ENCODE data around the gene KIF25. TPM values are rescaled to one million over a fixed set of nuclear protein-coding genes. Genes with fewer than 3 reads are reported as not detected.

The KIF25 gene
- total and polyA plus RNA-seq, 8 donors, result 0.31 to 0.37 (median 0.33) TPM; not detected in 5

GRCh38 chr6:168072261-168072660 lies 74.8 kb downstream of the KIF25 start:
- peaks cover 0 to 4% (median 0%) of the 10 kb centered on the region in 4 donors for H3K4me1 ChIP-seq
- H3K36me3 ChIP-seq, result no peaks in the 10 kb centered on the region
- H3K27ac ChIP-seq, result no peak overlapping the region
- intact Hi-C loops (cut with DNase I; ENCODE audit: low total_unique reads), result no loop called here
- H3K27me3 ChIP-seq, result no peaks in the 10 kb centered on the region
- no peaks in the 10 kb centered on the region for H3K9me3 ChIP-seq
- TF ChIP-seq EP300 (IDR thresholded peaks at IDR 0.05), result no peak
- TF ChIP-seq POLR2A (IDR thresholded peaks at IDR 0.05), result no peak
- no peak for TF ChIP-seq POLR2AphosphoS5 (IDR thresholded peaks at IDR 0.05)
- no peak for TF ChIP-seq CTCF (IDR thresholded peaks at IDR 0.05)
- DNase-seq, result no peak
- no peak overlapping the region for H3K4me3 ChIP-seq
- WGBS, 5 donors, result 88 to 97% (median 89%) methylated on average over 13 to 24 of the region's 24 CpGs

- no peak overlapping the region for H3K4me3 ChIP-seq
- no peaks in the 10 kb centered on the region for H3K27me3 ChIP-seq
- intact Hi-C loops (cut with DNase I; ENCODE audit: low total_unique reads), result no loop called here
- no peak for DNase-seq
- H3K4me1 ChIP-seq, result peaks cover 0 to 4% (median 0%) of the 10 kb centered on the region in 4 donors
- TF ChIP-seq POLR2A (IDR thresholded peaks at IDR 0.05) (no peak), EP300 (IDR thresholded peaks at IDR 0.05) (no peak), CTCF (IDR thresholded peaks at IDR 0.05) (no peak), POLR2AphosphoS5 (IDR thresholded peaks at IDR 0.05) (no peak)
- 64 to 75% (median 65%) methylated on average over 4 of the region's 4 CpGs for WGBS, 5 donors
- H3K27ac ChIP-seq, result no peak overlapping the region
- no peaks in the 10 kb centered on the region for H3K9me3 ChIP-seq
- no peaks in the 10 kb centered on the region for H3K36me3 ChIP-seq
These were observed 75.3 kb downstream of the KIF25 start for GRCh38 chr6:168072730-168073129.

- Histone ChIP-seq H3K9me3 (no peaks in the 10 kb centered on the region), H3K36me3 (no peaks in the 10 kb centered on the region), H3K27me3 (no peaks in the 10 kb centered on the region), H3K4me3 (no peak overlapping the region), H3K4me1 (peaks cover 4 to 10% (median 6%) of the 10 kb centered on the region in 4 donors), H3K27ac (no peak overlapping the region)
- DNase-seq, result no peak
- intact Hi-C loops (cut with DNase I; ENCODE audit: low total_unique reads), result no loop called here
- no peak for TF ChIP-seq POLR2A (IDR thresholded peaks at IDR 0.05)
- TF ChIP-seq CTCF (IDR thresholded peaks at IDR 0.05), result no peak
- TF ChIP-seq EP300 (IDR thresholded peaks at IDR 0.05), result no peak
- no peak for TF ChIP-seq POLR2AphosphoS5 (IDR thresholded peaks at IDR 0.05)
- 80 to 89% (median 83%) methylated on average over 10 to 13 of the region's 13 CpGs for WGBS, 5 donors
These were observed 76.7 kb downstream of the KIF25 start for GRCh38 chr6:168073937-168074730.

- intact Hi-C loops (cut with DNase I; ENCODE audit: low total_unique reads), result loop anchor here (5.0 kb wide), 1 partner anchor 42 kb away; no protein-coding TSS in a partner anchor
- no peak overlapping the region for H3K4me3 ChIP-seq
These were observed 77.7 kb downstream of the KIF25 start for GRCh38 chr6:168075216-168075615.

More at GRCh38 chr6:168075216-168075615, 77.7 kb downstream of the KIF25 start:
- no peaks in the 10 kb centered on the region for H3K9me3 ChIP-seq
- H3K36me3 ChIP-seq, result no peaks in the 10 kb centered on the region
- H3K4me1 ChIP-seq, result peaks cover 7 to 17% (median 12%) of the 10 kb centered on the region in 4 donors
- WGBS, 5 donors, result 81 to 90% (median 82%) methylated on average over 8 to 13 of the region's 13 CpGs
- no peaks in the 10 kb centered on the region for H3K27me3 ChIP-seq
- H3K27ac ChIP-seq, result no peak overlapping the region
- DNase-seq, result no peak
- no peak for TF ChIP-seq CTCF (IDR thresholded peaks at IDR 0.05)
- no peak for TF ChIP-seq POLR2AphosphoS5 (IDR thresholded peaks at IDR 0.05)
- no peak for TF ChIP-seq POLR2A (IDR thresholded peaks at IDR 0.05)
- no peak for TF ChIP-seq EP300 (IDR thresholded peaks at IDR 0.05)
